Measurements from ENCODE around the gene KEAP1. TPM values are rescaled to one million over a fixed set of nuclear protein-coding genes. Genes with fewer than 3 reads are reported as not detected.
"Not testable (repeated sequence)": the region's sequence is repeated elsewhere in the genome, so short reads cannot be mapped to it uniquely, and the experiment has no call there.

KEAP1 gene
- total RNA-seq, 1 donor from 2014 or later, result 82.5 TPM

DNA sequence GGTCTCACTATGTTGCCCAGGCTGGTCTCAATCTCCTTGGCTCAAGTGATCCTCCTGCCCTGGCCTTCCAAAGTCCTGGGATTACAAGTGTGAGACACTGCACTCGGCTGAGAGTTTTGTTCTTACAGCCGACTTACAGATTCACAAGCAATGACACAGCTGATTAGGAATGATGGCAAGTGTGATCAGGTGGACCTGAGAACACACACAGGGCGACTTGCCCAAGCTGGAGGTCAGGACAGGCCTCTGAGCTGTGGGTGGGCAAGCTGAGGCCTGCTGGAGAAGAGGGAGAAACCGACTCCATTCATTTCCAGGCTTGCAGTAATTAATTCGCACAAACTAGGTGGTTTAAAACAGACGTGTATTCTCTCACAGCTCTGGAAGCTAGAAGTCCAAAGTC is 32.5 kb upstream of the KEAP1 start:
- TF ChIP-seq, protein P1, sequence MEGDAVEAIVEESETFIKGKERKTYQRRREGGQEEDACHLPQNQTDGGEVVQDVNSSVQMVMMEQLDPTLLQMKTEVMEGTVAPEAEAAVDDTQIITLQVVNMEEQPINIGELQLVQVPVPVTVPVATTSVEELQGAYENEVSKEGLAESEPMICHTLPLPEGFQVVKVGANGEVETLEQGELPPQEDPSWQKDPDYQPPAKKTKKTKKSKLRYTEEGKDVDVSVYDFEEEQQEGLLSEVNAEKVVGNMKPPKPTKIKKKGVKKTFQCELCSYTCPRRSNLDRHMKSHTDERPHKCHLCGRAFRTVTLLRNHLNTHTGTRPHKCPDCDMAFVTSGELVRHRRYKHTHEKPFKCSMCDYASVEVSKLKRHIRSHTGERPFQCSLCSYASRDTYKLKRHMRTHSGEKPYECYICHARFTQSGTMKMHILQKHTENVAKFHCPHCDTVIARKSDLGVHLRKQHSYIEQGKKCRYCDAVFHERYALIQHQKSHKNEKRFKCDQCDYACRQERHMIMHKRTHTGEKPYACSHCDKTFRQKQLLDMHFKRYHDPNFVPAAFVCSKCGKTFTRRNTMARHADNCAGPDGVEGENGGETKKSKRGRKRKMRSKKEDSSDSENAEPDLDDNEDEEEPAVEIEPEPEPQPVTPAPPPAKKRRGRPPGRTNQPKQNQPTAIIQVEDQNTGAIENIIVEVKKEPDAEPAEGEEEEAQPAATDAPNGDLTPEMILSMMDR (conservative IDR thresholded peaks at IDR 0.05), result no peak
- Mint-ChIP-seq H3K4me1 (no peaks in the 10 kb centered on the region), H3K9me3 (no peaks in the 10 kb centered on the region), H3K36me3 (ENCODE audit: low read depth) (no peaks in the 10 kb centered on the region), H3K27me3 (ENCODE audit: low read depth) (peaks cover 11% of the 10 kb centered on the region), H3K27ac (ENCODE audit: unreplicated experiment) (no peak overlapping the region), H3K4me3 (no peak overlapping the region)
- DNase-seq (ENCODE audit: low read depth, low spot score), result no peak

DNA sequence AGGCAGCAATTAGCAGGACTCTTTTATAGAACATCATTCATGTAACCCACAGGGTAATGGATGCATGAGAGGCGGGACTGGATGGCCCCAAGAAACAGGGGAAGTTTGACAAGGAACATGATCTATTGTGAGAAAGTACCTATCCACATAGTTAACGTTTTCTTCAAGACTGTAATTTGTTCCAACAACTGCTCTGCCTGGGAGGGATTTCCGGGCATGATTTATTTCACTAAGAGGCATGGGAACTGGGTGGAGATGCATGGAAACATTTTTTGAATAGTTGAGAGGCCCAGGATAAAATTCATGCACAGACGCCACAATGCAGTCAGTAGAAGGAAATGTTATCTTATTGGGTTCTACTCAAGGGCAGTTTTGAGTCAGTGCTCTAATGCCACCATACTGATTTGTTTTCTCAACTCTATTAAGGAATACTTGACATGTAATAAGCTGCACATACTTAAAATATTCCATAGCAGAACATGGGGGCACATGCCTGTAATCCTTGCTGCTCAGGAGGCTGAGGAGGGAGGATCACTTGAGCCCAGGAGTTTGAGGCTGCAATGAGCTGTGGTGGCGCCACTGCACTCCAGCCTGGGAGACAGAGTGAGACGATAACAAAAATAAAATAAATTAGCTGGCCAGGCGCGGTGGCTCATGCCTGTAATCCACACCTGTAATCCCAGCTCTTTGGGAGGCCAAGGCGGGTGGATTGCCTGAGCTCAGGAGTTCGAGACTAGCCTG is 30.7 kb upstream of the KEAP1 start:
- Mint-ChIP-seq H3K27ac (ENCODE audit: unreplicated experiment) (no peak overlapping the region), H3K36me3 (ENCODE audit: low read depth) (no peaks in the 10 kb centered on the region), H3K9me3 (no peaks in the 10 kb centered on the region), H3K4me1 (no peaks in the 10 kb centered on the region), H3K27me3 (ENCODE audit: low read depth) (peaks cover 9% of the 10 kb centered on the region), H3K4me3 (no peak overlapping the region)
- DNase-seq (ENCODE audit: low read depth, low spot score), result no peak
- TF ChIP-seq, protein P1 (conservative IDR thresholded peaks at IDR 0.05), result no peak

DNA sequence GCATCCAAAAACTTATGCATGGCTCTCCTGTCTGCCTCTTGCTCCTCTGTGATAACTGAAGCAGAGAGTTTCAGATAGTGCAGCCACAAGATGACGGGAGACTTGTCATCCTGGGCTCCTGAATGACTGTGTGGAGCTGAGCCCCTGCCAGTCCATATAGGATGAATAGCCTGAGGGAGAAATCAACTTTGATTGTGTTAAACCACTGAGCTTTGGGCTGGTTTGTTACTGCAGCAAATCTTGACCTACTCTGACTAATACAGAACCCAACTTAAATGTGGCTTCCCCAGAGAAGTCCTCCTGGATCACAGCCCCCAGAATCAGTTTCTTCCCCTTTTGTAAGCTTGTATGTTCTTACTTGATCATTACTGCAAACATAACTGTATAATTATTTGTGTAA is 29.3 kb upstream of the KEAP1 start:
- TF ChIP-seq, protein P1 (conservative IDR thresholded peaks at IDR 0.05), result no peak
- H3K9me3 Mint-ChIP-seq, result no peaks in the 10 kb centered on the region
- no peak for DNase-seq (ENCODE audit: low read depth, low spot score)
- H3K27ac Mint-ChIP-seq (ENCODE audit: unreplicated experiment), result no peak overlapping the region
- no peaks in the 10 kb centered on the region for H3K4me1 Mint-ChIP-seq
- no peaks in the 10 kb centered on the region for H3K36me3 Mint-ChIP-seq (ENCODE audit: low read depth)
- no peak overlapping the region for H3K4me3 Mint-ChIP-seq
- H3K27me3 Mint-ChIP-seq (ENCODE audit: low read depth), result peaks cover 6% of the 10 kb centered on the region

DNA sequence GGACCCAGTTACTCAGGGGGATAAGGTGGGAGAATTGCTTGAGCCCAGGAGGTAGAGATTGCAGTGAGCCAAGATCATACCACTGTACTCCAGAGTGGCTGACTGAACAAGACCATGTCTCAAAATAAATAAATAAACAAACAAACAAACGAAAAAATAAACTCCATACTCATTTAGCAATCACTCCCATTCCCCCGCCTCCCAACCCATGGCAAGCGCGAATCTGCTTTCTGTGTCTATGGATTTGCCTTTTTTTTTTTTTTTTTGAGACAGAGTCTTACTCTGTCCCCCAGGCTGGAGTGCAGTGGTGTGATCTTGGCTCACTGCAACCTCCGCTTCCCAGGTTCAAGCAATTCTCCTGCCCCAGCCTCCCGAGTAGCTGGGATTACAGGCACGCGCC is 23.7 kb upstream of the KEAP1 start:
- H3K9me3 Mint-ChIP-seq; H3K4me1 Mint-ChIP-seq; DNase-seq (ENCODE audit: low read depth, low spot score); H3K27me3 Mint-ChIP-seq (ENCODE audit: low read depth); H3K36me3 Mint-ChIP-seq (ENCODE audit: low read depth); H3K4me3 Mint-ChIP-seq; H3K27ac Mint-ChIP-seq (ENCODE audit: unreplicated experiment): not testable (repeated sequence)

DNA sequence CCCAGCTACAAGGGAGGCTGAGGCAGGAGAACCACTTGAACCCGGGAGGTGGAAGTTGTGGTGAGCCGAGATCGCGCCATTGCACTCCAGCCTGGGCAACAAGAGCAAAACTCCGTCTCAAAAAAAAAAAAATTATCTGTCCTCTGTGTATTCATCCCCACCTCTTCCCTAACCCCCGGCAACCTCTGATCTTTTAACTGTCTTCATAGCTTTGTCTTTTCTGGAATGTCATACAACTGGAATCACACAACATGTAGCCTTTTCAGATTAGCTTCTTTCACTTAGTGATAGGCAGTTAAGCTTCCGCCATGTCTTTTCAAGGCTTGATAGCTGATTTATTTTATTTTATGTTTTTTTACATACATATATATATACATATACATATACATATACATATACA is 22.5 kb upstream of the KEAP1 start:
- TF ChIP-seq, protein P1 (conservative IDR thresholded peaks at IDR 0.05), result no peak
- Mint-ChIP-seq H3K27ac (ENCODE audit: unreplicated experiment) (no peak overlapping the region), H3K9me3 (no peaks in the 10 kb centered on the region), H3K4me3 (no peak overlapping the region), H3K4me1 (no peaks in the 10 kb centered on the region), H3K36me3 (ENCODE audit: low read depth) (no peaks in the 10 kb centered on the region), H3K27me3 (ENCODE audit: low read depth) (no peaks in the 10 kb centered on the region)
- DNase-seq (ENCODE audit: low read depth, low spot score), result no peak

DNA sequence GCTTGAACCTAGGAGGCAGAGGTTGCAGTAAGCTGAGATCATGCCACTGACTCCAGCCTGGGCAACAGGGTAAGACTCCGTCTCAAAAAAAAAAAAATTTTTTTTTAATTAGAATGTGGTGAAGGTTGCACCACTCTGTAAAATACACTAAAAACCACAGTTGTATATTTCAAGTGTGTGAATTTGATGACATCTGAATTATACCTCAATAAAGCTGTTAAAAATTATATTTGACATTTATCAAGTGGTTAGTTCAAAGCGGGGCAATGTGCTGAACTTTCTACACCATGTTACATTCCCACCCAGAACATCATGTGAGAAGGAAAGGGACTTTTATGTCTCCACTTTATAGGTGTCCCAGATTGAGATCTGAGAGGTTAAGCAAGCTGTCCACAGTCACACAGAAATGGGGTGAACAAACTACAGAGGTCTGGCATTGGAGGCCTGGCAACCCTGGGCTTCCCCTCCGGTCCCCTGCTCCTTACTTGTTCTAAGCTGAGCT is 20.0 kb upstream of the KEAP1 start:
- Mint-ChIP-seq H3K27me3 (ENCODE audit: low read depth) (peaks cover 20% of the 10 kb centered on the region), H3K4me3 (no peak overlapping the region), H3K36me3 (ENCODE audit: low read depth) (no peaks in the 10 kb centered on the region), H3K27ac (ENCODE audit: unreplicated experiment) (no peak overlapping the region), H3K4me1 (peaks cover 12% of the 10 kb centered on the region), H3K9me3 (no peaks in the 10 kb centered on the region)
- TF ChIP-seq, protein P1 (conservative IDR thresholded peaks at IDR 0.05), result no peak
- DNase-seq (ENCODE audit: low read depth, low spot score), result no peak
